GM23338 (cell line): ENCODE measurements around the gene VENTX. TPM values are rescaled to one million over a fixed set of nuclear protein-coding genes. Genes with fewer than 3 reads are reported as not detected.

Experiments
- ATAC-seq: fragments of 200-7000 bp; cut with Tn5 transposase; 3 replicates; pipeline ENCODE4 v1.9.1; 2020
- DNase-seq: peaks from one replicate; pipeline ENCODE4 v3.0.0-alpha.2; 2015; ENCODE audit warnings: low spot score
- H2AFZ ChIP-seq: fragments of 200-600 bp; sonication (generic); 2 replicates; pipeline ENCODE4 v1.8.0; 2016; ENCODE audit warnings: antibody characterized with exemption, mild to moderate bottlenecking, moderate library complexity
- H3F3A ChIP-seq: fragments of 200-600 bp; sonication (generic); replicated peaks from 2 replicates; pipeline ENCODE4 v1.8.0; 2017; ENCODE audit warnings: antibody characterized with exemption, mixed run types, low read depth
- H3K27ac ChIP-seq: fragments of 200-600 bp; sonication (generic); 2 replicates; pipeline ENCODE4 v1.6.1; 2016; ENCODE audit warnings: low read depth
- H3K27me3 ChIP-seq: fragments of 200-600 bp; sonication (generic); 2 replicates; pipeline ENCODE4 v1.8.0; 2016; ENCODE audit warnings: mild to moderate bottlenecking, mixed run types, moderate library complexity; ENCODE audit not compliant: insufficient read depth
- H3K36me3 ChIP-seq: fragments of 200-600 bp; sonication (generic); 2 replicates; pipeline ENCODE4 v1.8.0; 2016; ENCODE audit warnings: mild to moderate bottlenecking; ENCODE audit not compliant: insufficient read depth
- H3K4me1 ChIP-seq: fragments of 200-600 bp; sonication (generic); 2 replicates; pipeline ENCODE4 v1.8.0; 2016; ENCODE audit warnings: mild to moderate bottlenecking, moderate library complexity; ENCODE audit not compliant: insufficient read depth
- H3K4me2 ChIP-seq: fragments of 200-600 bp; sonication (generic); 2 replicates; pipeline ENCODE4 v1.7.1; 2017; ENCODE audit warnings: mixed run types
- H3K4me3 ChIP-seq: fragments of 200-600 bp; sonication (generic); 2 replicates; pipeline ENCODE4 v1.6.1; 2016; ENCODE audit warnings: mixed run types
- H3K79me2 ChIP-seq: fragments of 200-600 bp; sonication (generic); replicated peaks from 2 replicates; pipeline ENCODE4 v1.8.0; 2017; ENCODE audit warnings: mild to moderate bottlenecking; ENCODE audit not compliant: insufficient read depth
- H3K9me2 ChIP-seq: fragments of 200-600 bp; sonication (generic); 2 replicates; pipeline ENCODE4 v1.8.0; 2017; ENCODE audit not compliant: insufficient read depth
- H4K20me1 ChIP-seq: fragments of 200-600 bp; sonication (generic); replicated peaks from 2 replicates; pipeline ENCODE4 v1.8.0; 2017; ENCODE audit warnings: mild to moderate bottlenecking; ENCODE audit not compliant: insufficient read depth
- H3K27ac Mint-ChIP-seq: 2 replicates; pipeline ENCODE4 v1.8.0; 2020; ENCODE audit warnings: inconsistent platforms, mild to moderate bottlenecking, moderate library complexity, mixed read lengths
- H3K27me3 Mint-ChIP-seq: 3 replicates; pipeline ENCODE4 v1.8.0; 2022; ENCODE audit warnings: low read depth, mild to moderate bottlenecking, moderate library complexity, mixed read lengths, inconsistent platforms; ENCODE audit not compliant: insufficient read depth, poor library complexity
- H3K36me3 Mint-ChIP-seq: 3 replicates; pipeline ENCODE4 v1.8.0; 2021; ENCODE audit warnings: low read depth, mild to moderate bottlenecking, inconsistent platforms, moderate library complexity, mixed read lengths
- H3K4me1 Mint-ChIP-seq: 3 replicates; pipeline ENCODE4 v1.8.0; 2020; ENCODE audit warnings: mild to moderate bottlenecking, inconsistent platforms, mixed read lengths
- H3K4me3 Mint-ChIP-seq: 3 replicates; pipeline ENCODE4 v1.8.0; 2021; ENCODE audit warnings: moderate library complexity, mild to moderate bottlenecking, inconsistent platforms, mixed read lengths
- H3K9me3 Mint-ChIP-seq: 3 replicates; pipeline ENCODE4 v1.8.0; 2020; ENCODE audit warnings: moderate library complexity, mild to moderate bottlenecking, inconsistent platforms, mixed read lengths
- CREB1 ChIP-seq: fragments of 250-450 bp; sonication (Bioruptor Pico); IDR thresholded peaks from 2 replicates; pipeline ENCODE4 v1.5.0; 2020; ENCODE audit warnings: low read depth, mild to moderate bottlenecking, moderate library complexity
- CTCF ChIP-seq, 2 experiments: fragments of 200-600 bp in 1 of 2; sonication (generic) in 1 of 2; conservative IDR thresholded peaks; 2 replicates each; pipeline versions ENCODE4 v1.5.1 to v1.6.1; 2016 to 2017; ENCODE audit warnings: antibody characterized with exemption in 2 of 2, low read depth in 2 of 2, mild to moderate bottlenecking in 2 of 2, moderate library complexity in 1 of 2
- ETS1 ChIP-seq: IDR thresholded peaks from 2 replicates; pipeline ENCODE4 v1.6.1; 2016; ENCODE audit warnings: antibody characterized with exemption
- EZH2 ChIP-seq: fragments of 200-600 bp; sonication (generic); IDR thresholded peaks from one replicate; pipeline ENCODE4 v1.8.0; 2017; ENCODE audit warnings: antibody characterized with exemption, mild to moderate bottlenecking, low read depth; ENCODE audit not compliant: unreplicated experiment
- EZH2phosphoT487 ChIP-seq: fragments of 200-600 bp; sonication (generic); IDR thresholded peaks from one replicate; pipeline ENCODE4 v1.8.1; 2018; ENCODE audit warnings: antibody characterized with exemption; ENCODE audit not compliant: unreplicated experiment
- JUNB ChIP-seq: IDR thresholded peaks from one replicate; pipeline ENCODE4 v1.6.1; 2016; ENCODE audit warnings: antibody characterized with exemption; ENCODE audit not compliant: unreplicated experiment
- NANOG ChIP-seq: IDR thresholded peaks from 2 replicates; pipeline ENCODE4 v1.6.1; 2016; ENCODE audit warnings: antibody characterized with exemption, borderline replicate concordance
- POLR2AphosphoS5 ChIP-seq: IDR thresholded peaks from 2 replicates; pipeline ENCODE4 v1.6.1; 2016; ENCODE audit warnings: antibody characterized with exemption, low read depth
- REST ChIP-seq: IDR thresholded peaks from one replicate; pipeline ENCODE4 v1.6.1; 2018; ENCODE audit warnings: antibody characterized with exemption; ENCODE audit not compliant: unreplicated experiment
- STAT1 ChIP-seq: IDR thresholded peaks from one replicate; pipeline ENCODE4 v1.6.1; 2016; ENCODE audit warnings: antibody characterized with exemption; ENCODE audit not compliant: unreplicated experiment
- ZNF114 ChIP-seq: fragments of 250-450 bp; sonication (Bioruptor Pico); IDR thresholded peaks from 2 replicates; pipeline ENCODE4 v1.5.0; 2020; ENCODE audit warnings: mild to moderate bottlenecking, moderate library complexity
- ZNF331 ChIP-seq: fragments of 250-450 bp; sonication (Bioruptor Pico); IDR thresholded peaks from 2 replicates; pipeline ENCODE4 v1.5.0; 2020; ENCODE audit warnings: low read depth, mild to moderate bottlenecking, moderate library complexity
- ZNF462 ChIP-seq: fragments of 250-450 bp; sonication (Bioruptor Pico); IDR thresholded peaks from 2 replicates; pipeline ENCODE4 v1.5.0; 2020; ENCODE audit warnings: mild to moderate bottlenecking, moderate library complexity
- polyA plus RNA-seq: library from polyadenylated mRNA; unstranded; fragments of >200 nt; fragmentation: Nextera tagmentation; extraction: Ambion mirVana; gene quantifications from 2 replicates; pipeline ENCODE4 v1.2.1, GENCODE V29; 2016
- total RNA-seq: library from RNA; depleted of rRNA; stranded (reverse); fragments of >200 nt; shearing (Covaris generic); gene quantifications from 2 replicates; pipeline ENCODE4 v1.2.3, GENCODE V29; 2014

The VENTX gene
- total and polyA plus RNA-seq, 2 experiments from 2014 or later, result 4.8 to 8.1 TPM

GRCh38 chr10:133195096-133195495, 42.6 kb upstream of the VENTX start:
- H3K4me2 ChIP-seq, result no peak overlapping the region
- H3F3A ChIP-seq, result no peaks in the 10 kb centered on the region
- no peak for ATAC-seq
- H3K27me3 ChIP-seq, result no peaks in the 10 kb centered on the region
- H3K27me3 Mint-ChIP-seq, result peaks cover 6% of the 10 kb centered on the region
- H3K4me1 Mint-ChIP-seq, result no peaks in the 10 kb centered on the region
- no peak overlapping the region for H2AFZ ChIP-seq
- TF ChIP-seq ETS1, result no peak
- no peak for TF ChIP-seq JUNB
- no peak for TF ChIP-seq ZNF331 (CRISPR knock-in tag)
- no peak for TF ChIP-seq STAT1
- TF ChIP-seq REST, result no peak
- TF ChIP-seq CREB1 (CRISPR knock-in tag), result no peak
- TF ChIP-seq CTCF (conservative IDR thresholded peaks at IDR 0.05; ENCODE audit: low read depth in 2 of 2), result no peak
- TF ChIP-seq NANOG, result no peak
- no peak for TF ChIP-seq EZH2phosphoT487
- no peak for TF ChIP-seq EZH2
- no peak for TF ChIP-seq ZNF114 (CRISPR knock-in tag)
- no peak for TF ChIP-seq POLR2AphosphoS5
- TF ChIP-seq ZNF462 (CRISPR knock-in tag), result no peak
- DNase-seq, result no peak
- no peaks in the 10 kb centered on the region for H3K79me2 ChIP-seq
- no peaks in the 10 kb centered on the region for H3K4me1 ChIP-seq
- peaks cover 18% of the 10 kb centered on the region; the same call in 2 of the 3 replicates for H3K36me3 Mint-ChIP-seq
- H4K20me1 ChIP-seq, result no peaks in the 10 kb centered on the region
- H3K27ac ChIP-seq, result no peak overlapping the region
- no peaks in the 10 kb centered on the region for H3K36me3 ChIP-seq
- H3K27ac Mint-ChIP-seq, result no peak overlapping the region
- no peaks in the 10 kb centered on the region for H3K9me2 ChIP-seq
- H3K4me3 ChIP-seq, result no peak overlapping the region
- H3K4me3 Mint-ChIP-seq, result no peak overlapping the region
- H3K9me3 Mint-ChIP-seq, result peaks cover 29% of the 10 kb centered on the region
